Activated CD4-positive, CD25-positive, alpha-beta regulatory T cell treated with anti-CD3 and anti-CD28 coated beads, Interleukin-2, amount 50 U/mL, for 24 hours (primary cell): Measurements from ENCODE around the gene TPH2.
A peak's percentile ranks its signal among the peaks of the same experiment; 100 is the strongest.

ENCODE experiments used
- ATAC-seq, 2 donors: fragments of 150-1000 bp; cut with Tn5 transposase; one replicate each; pipeline ENCODE4 v1.10.0; 2021; ENCODE audit warnings: mild to moderate bottlenecking in 1 of 2, moderate library complexity in 1 of 2

The TPH2 gene

GRCh38 chr12:71938728-71939385 is at the start of gene TPH2:
Gene TPH2 (plus strand): TSS chr12:71938845. CDS start chr12:71938987, 142 bp downstream.
- peak in 1 of 2 donors; percentile 42 for ATAC-seq

GRCh38 chr12:71890475-71890874 is 48.2 kb upstream of the TPH2 start:
- no peak for ATAC-seq

- ATAC-seq, result no peak
These were observed 46.6 kb upstream of the TPH2 start for GRCh38 chr12:71892059-71892458.

- ATAC-seq, result no peak
These were observed 42.3 kb upstream of the TPH2 start for GRCh38 chr12:71896205-71896882.

GRCh38 chr12:71900091-71900490 is 38.6 kb upstream of the TPH2 start:
- ATAC-seq, result no peak

GRCh38 chr12:71904629-71905028 is 34.0 kb upstream of the TPH2 start:
- ATAC-seq, result no peak

GRCh38 chr12:71935594-71935993 is 3.1 kb upstream of the TPH2 start:
- peak; percentile 80 to 82 for ATAC-seq

GRCh38 chr12:71940068-71940467 is 1.4 kb downstream of the TPH2 start:
- no peak for ATAC-seq

GRCh38 chr12:71941174-71941573 is 2.5 kb downstream of the TPH2 start:
- ATAC-seq, result no peak

- no peak for ATAC-seq
These were observed 3.6 kb downstream of the TPH2 start for GRCh38 chr12:71942259-71942658.

- no peak for ATAC-seq
These were observed 4.1 kb downstream of the TPH2 start for GRCh38 chr12:71942703-71943102.

- no peak for ATAC-seq
These were observed 6.5 kb downstream of the TPH2 start for GRCh38 chr12:71945121-71945520.

- no peak for ATAC-seq
These were observed 7.2 kb downstream of the TPH2 start for GRCh38 chr12:71945883-71946282.

GRCh38 chr12:71947645-71948105 is 9.0 kb downstream of the TPH2 start:
- ATAC-seq, result no peak

GRCh38 chr12:71948390-71948789 is 9.7 kb downstream of the TPH2 start:
- no peak for ATAC-seq

- ATAC-seq, result no peak
These were observed 11.0 kb downstream of the TPH2 start for GRCh38 chr12:71949646-71950045.

- ATAC-seq, result no peak
These were observed 11.8 kb downstream of the TPH2 start for GRCh38 chr12:71950404-71950803.

GRCh38 chr12:71950819-71951218 is 12.2 kb downstream of the TPH2 start:
- no peak for ATAC-seq

- ATAC-seq, result no peak
These were observed 15.6 kb downstream of the TPH2 start for GRCh38 chr12:71954083-71954778.

- no peak for ATAC-seq
These were observed 16.2 kb downstream of the TPH2 start for GRCh38 chr12:71954861-71955260.

- no peak for ATAC-seq
These were observed 17.3 kb downstream of the TPH2 start for GRCh38 chr12:71955970-71956369.

- no peak for ATAC-seq
These were observed 19.4 kb downstream of the TPH2 start for GRCh38 chr12:71958056-71958455.

GRCh38 chr12:71958457-71958856 is 19.8 kb downstream of the TPH2 start:
- no peak for ATAC-seq
